Neural progenitor cell (in vitro differentiated cells): ENCODE measurements around the gene CGREF1.

Experiments used
- EZH2 ChIP-seq: fragments of 200-600 bp; sonication (generic); IDR thresholded peaks from 2 replicates; pipeline ENCODE4 v1.6.1; 2017; ENCODE audit warnings: antibody characterized with exemption, mild to moderate bottlenecking, moderate library complexity
- EZH2phosphoT487 ChIP-seq: fragments of 200-600 bp; sonication (generic); IDR thresholded peaks from 2 replicates; pipeline ENCODE4 v1.6.1; 2017; ENCODE audit warnings: antibody characterized with exemption
- TF ChIP-seq, protein P1 (sequence below): fragments of 200-600 bp; sonication (generic); IDR thresholded peaks from 2 replicates; pipeline ENCODE4 v1.5.1; 2017; ENCODE audit warnings: antibody characterized with exemption, mild to moderate bottlenecking

DNA sequence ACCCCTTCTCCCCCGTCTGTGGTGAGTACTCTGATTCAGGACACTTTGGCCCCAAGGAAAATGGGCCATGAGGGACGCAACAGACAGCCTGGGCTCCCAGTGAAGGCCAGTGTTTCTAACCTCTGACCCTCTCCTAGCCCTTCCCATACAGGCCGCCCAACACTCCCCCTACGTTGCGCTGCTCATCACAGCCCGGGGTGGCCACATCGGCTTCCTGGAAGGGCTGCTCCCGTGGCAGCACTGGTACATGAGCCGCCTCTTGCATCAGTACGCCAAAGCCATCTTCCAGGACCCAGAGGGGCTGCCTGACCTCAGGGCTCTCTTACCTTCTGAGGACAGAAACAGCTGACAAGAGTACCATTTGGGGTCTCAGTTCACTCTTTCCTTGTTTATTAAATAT, 11.5 kb upstream of the CGREF1 start:
- TF ChIP-seq, protein P1, sequence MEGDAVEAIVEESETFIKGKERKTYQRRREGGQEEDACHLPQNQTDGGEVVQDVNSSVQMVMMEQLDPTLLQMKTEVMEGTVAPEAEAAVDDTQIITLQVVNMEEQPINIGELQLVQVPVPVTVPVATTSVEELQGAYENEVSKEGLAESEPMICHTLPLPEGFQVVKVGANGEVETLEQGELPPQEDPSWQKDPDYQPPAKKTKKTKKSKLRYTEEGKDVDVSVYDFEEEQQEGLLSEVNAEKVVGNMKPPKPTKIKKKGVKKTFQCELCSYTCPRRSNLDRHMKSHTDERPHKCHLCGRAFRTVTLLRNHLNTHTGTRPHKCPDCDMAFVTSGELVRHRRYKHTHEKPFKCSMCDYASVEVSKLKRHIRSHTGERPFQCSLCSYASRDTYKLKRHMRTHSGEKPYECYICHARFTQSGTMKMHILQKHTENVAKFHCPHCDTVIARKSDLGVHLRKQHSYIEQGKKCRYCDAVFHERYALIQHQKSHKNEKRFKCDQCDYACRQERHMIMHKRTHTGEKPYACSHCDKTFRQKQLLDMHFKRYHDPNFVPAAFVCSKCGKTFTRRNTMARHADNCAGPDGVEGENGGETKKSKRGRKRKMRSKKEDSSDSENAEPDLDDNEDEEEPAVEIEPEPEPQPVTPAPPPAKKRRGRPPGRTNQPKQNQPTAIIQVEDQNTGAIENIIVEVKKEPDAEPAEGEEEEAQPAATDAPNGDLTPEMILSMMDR, result no peak
- no peak for TF ChIP-seq EZH2phosphoT487
- no peak for TF ChIP-seq EZH2
